GM12878 (cell line): ENCODE results near the gene DNMT1. TPM values are rescaled to one million over a fixed set of nuclear protein-coding genes. Genes with fewer than 3 reads are reported as not detected.

ENCODE experiments used
- ATAC-seq: fragments of 200-7000 bp; cut with Tn5 transposase; 3 replicates; pipeline ENCODE4 v1.9.1; 2020; ENCODE audit warnings: mild to moderate bottlenecking, moderate library complexity
- BruUV-seq: library from RNA; stranded (reverse); fragments of 400-500 nt; replicated peaks from 2 replicates; lab custom pipeline; 2021; lab: Mats Ljungman, UMichigan
- CTCF ChIA-PET: fragments of 300-600 bp; sonication (Branson Sonifier 250); formaldehyde crosslinking; extraction: SDS; loops from one replicate; lab custom pipeline; 2021; ENCODE audit warnings: inconsistent platforms; lab: Yijun Ruan, JAX
- POLR2A ChIA-PET: fragments of 350-600 bp; formaldehyde crosslinking; extraction: SDS; loops from one replicate; lab custom pipeline; 2021; ENCODE audit warnings: inconsistent platforms; lab: Charles Lee
- RAD21 ChIA-PET: fragments of 300-600 bp; sonication (Branson Sonifier 250); formaldehyde crosslinking; loops from one replicate; lab custom pipeline; 2023; ENCODE audit warnings: antibody characterized with exemption; ENCODE audit not compliant: unreplicated experiment; lab: Charles Lee
- SMC1A ChIA-PET: fragments of 300-600 bp; sonication (Branson Sonifier 250); formaldehyde crosslinking; loops from one replicate; lab custom pipeline; 2023; ENCODE audit not compliant: unreplicated experiment, uncharacterized antibody; lab: Charles Lee
- DNase-seq: peaks from one replicate; pipeline ENCODE4 v3.0.0-alpha.2; 2011; ENCODE audit warnings: low read depth, low spot score
- FAIRE-seq: peaks from 3 replicates; lab custom pipeline; 2011; peaks lifted over from hg19 to GRCh38; lab: Jason Lieb, UNC
- H2AFZ ChIP-seq: 2 replicates; pipeline ENCODE4 v1.6.0; 2011; ENCODE audit warnings: low read depth, low read length, control low read depth; ENCODE audit not compliant: control insufficient read depth
- H3K27ac ChIP-seq: 2 replicates; pipeline ENCODE4 v1.5.1; 2011; ENCODE audit warnings: control low read depth; ENCODE audit not compliant: control insufficient read depth, insufficient read depth
- H3K27me3 ChIP-seq, 2 experiments: replicated peaks in 1 of 2; 2 replicates each; pipeline versions ENCODE4 v1.6.0 to v1.6.1; 2011; ENCODE audit warnings: low read length in 1 of 2; ENCODE audit not compliant: control insufficient read depth in 2 of 2, insufficient read depth in 2 of 2
- H3K36me3 ChIP-seq, 2 experiments: 2 replicates each; pipeline ENCODE4 v1.5.1; 2011; ENCODE audit warnings: low read length in 1 of 2; ENCODE audit not compliant: control insufficient read depth in 2 of 2, insufficient read depth in 2 of 2
- H3K4me1 ChIP-seq: 2 replicates; pipeline ENCODE4 v1.6.1; 2011; ENCODE audit warnings: mild to moderate bottlenecking, low read length, moderate library complexity, mixed read lengths; ENCODE audit not compliant: control insufficient read depth, insufficient read depth
- H3K4me2 ChIP-seq: 2 replicates; pipeline ENCODE4 v1.6.0; 2011; ENCODE audit warnings: control low read depth; ENCODE audit not compliant: control insufficient read depth, insufficient read depth
- H3K4me3 ChIP-seq: fragments of 200-600 bp; sonication (generic); 2 replicates; pipeline ENCODE4 v1.5.1; 2016
- H3K79me2 ChIP-seq: 2 replicates; pipeline ENCODE4 v1.6.0; 2011; ENCODE audit warnings: low read length; ENCODE audit not compliant: control insufficient read depth, insufficient read depth
- H3K9ac ChIP-seq: 2 replicates; pipeline ENCODE4 v1.8.0; 2011; ENCODE audit warnings: low read length, control low read depth, mixed read lengths; ENCODE audit not compliant: control insufficient read depth, insufficient read depth
- H3K9me3 ChIP-seq: replicated peaks from 3 replicates; pipeline ENCODE4 v1.5.1; 2011; ENCODE audit warnings: mild to moderate bottlenecking, low read length; ENCODE audit not compliant: control insufficient read depth, insufficient read depth
- H4K20me1 ChIP-seq: 2 replicates; pipeline ENCODE4 v1.6.0; 2011; ENCODE audit not compliant: control insufficient read depth, insufficient read depth
- BCL11A ChIP-seq: IDR thresholded peaks from 2 replicates; pipeline ENCODE4 v1.6.1; 2011; ENCODE audit warnings: low read depth, low read length
- CHD1 ChIP-seq: IDR thresholded peaks from 2 replicates; pipeline ENCODE4 v1.6.1; 2012; ENCODE audit warnings: low read depth, low read length, improper control_type of control experiment
- GATAD2B ChIP-seq: fragments of 450-650 bp; conservative IDR thresholded peaks from 2 replicates; pipeline ENCODE4 v1.6.1; 2017; ENCODE audit warnings: low read depth, mild to moderate bottlenecking, moderate library complexity
- MTA2 ChIP-seq: fragments of 450-650 bp; IDR thresholded peaks from 2 replicates; pipeline ENCODE4 v1.6.1; 2016; ENCODE audit warnings: low read depth, mild to moderate bottlenecking, moderate library complexity
- NR2C2 ChIP-seq: IDR thresholded peaks from 2 replicates; pipeline ENCODE4 v1.6.1; 2011; ENCODE audit warnings: borderline replicate concordance, low read depth; ENCODE audit not compliant: control insufficient read depth, insufficient read length
- NRF1 ChIP-seq: conservative IDR thresholded peaks from 2 replicates; pipeline ENCODE4 v1.6.1; 2011; ENCODE audit warnings: mild to moderate bottlenecking, low read depth, low read length, improper control_type of control experiment
- PML ChIP-seq: IDR thresholded peaks from 2 replicates; pipeline ENCODE4 v1.6.1; 2012; ENCODE audit warnings: low read length, inconsistent platforms
- RAD51 ChIP-seq: fragments of 450-650 bp; IDR thresholded peaks from 2 replicates; pipeline ENCODE4 v1.6.1; 2016; ENCODE audit warnings: moderate library complexity, mild to moderate bottlenecking, inconsistent platforms
- RB1 ChIP-seq: fragments of 450-650 bp; formaldehyde crosslinking; IDR thresholded peaks from 2 replicates; pipeline ENCODE4 v1.6.1; 2017; ENCODE audit warnings: mild to moderate bottlenecking, borderline replicate concordance
- SPI1 ChIP-seq: IDR thresholded peaks from 2 replicates; pipeline ENCODE4 v1.6.1; 2011; ENCODE audit warnings: low read depth, mild to moderate bottlenecking, low read length, moderate library complexity, borderline replicate concordance; ENCODE audit not compliant: insufficient read depth
- YY1 ChIP-seq: IDR thresholded peaks from 2 replicates; pipeline ENCODE4 v1.6.1; 2011; ENCODE audit warnings: low read depth, mild to moderate bottlenecking, low read length
- ZNF24 ChIP-seq: fragments of 450-650 bp; IDR thresholded peaks from 2 replicates; pipeline ENCODE4 v1.6.1; 2017; ENCODE audit warnings: antibody characterized with exemption, mild to moderate bottlenecking
- WGBS: methylation state at CpG from one replicate; pipeline ENCODE4 v1.1.6; 2016; ENCODE audit warnings: low lambda C conversion rate; ENCODE audit not compliant: insufficient replicate concordance, insufficient coverage; ENCODE audit errors: missing lambda C conversion rate; 5-methylcytosine and 5-hydroxymethylcytosine counted together
- in situ Hi-C: fragments of 300-500 bp; cut with MboI; formaldehyde crosslinking; loops from 9 replicates; pipeline ENCODE4 v1.14.3; 2018; ENCODE audit warnings: mixed read lengths
- intact Hi-C: fragments of 100-400 bp; cut with micrococcal nuclease; formaldehyde crosslinking; loops from one replicate; pipeline ENCODE4 v1.14.2; 2022; ENCODE audit not compliant: unreplicated experiment
- polyA plus RNA-seq, 11 experiments: library from polyadenylated mRNA; depleted of rRNA in 4 of 11; unstranded in 6 of 11; stranded (reverse) in 5 of 11; fragments of >200 nt; fragmentation: Nextera tagmentation in 4 of 11; fragmentation: Illumina TruSeq in 1 of 11; extraction: Ambion mirVana in 4 of 11; extraction: Trizol in 1 of 11; gene quantifications; 1 replicate in 1 of 11; 2 replicates in 10 of 11; pipeline versions ENCODE4 v1.2.1 to v1.2.3, GENCODE V29; 2011 to 2016; ENCODE audit warnings: inconsistent platforms in 2 of 11, missing spikeins in 2 of 11, low read depth in 1 of 11
- total RNA-seq, 4 experiments: library from RNA; depleted of rRNA in 3 of 4; stranded (reverse); fragments of >200 nt in 3 of 4; fragmentation: Illumina TruSeq in 1 of 4; extraction: Trizol in 1 of 4; gene quantifications; 2 replicates each; pipeline versions ENCODE4 v1.2.1 to v1.2.3, GENCODE V29; 2013 to 2021
- TF ChIP-seq, protein P1 (sequence below): fragments of 450-650 bp; IDR thresholded peaks from 2 replicates; pipeline ENCODE4 v1.6.1; 2014; ENCODE audit warnings: mild to moderate bottlenecking
- TF ChIP-seq, protein P2 (sequence below), 3 experiments: IDR thresholded peaks in 2 of 3; conservative IDR thresholded peaks in 1 of 3; 2 replicates each; pipeline ENCODE4 v1.5.1; 2011; ENCODE audit warnings: low read depth in 3 of 3, low read length in 3 of 3, mild to moderate bottlenecking in 3 of 3, control low read depth in 2 of 3, moderate library complexity in 2 of 3, inconsistent platforms in 1 of 3, mixed read lengths in 1 of 3; ENCODE audit not compliant: control insufficient read depth in 2 of 3, insufficient read depth in 1 of 3; ENCODE audit errors: extremely low read depth in 1 of 3
- TF ChIP-seq, protein P3 (sequence below): IDR thresholded peaks from 2 replicates; pipeline ENCODE4 v1.6.1; 2011; ENCODE audit warnings: low read depth, mild to moderate bottlenecking, low read length, moderate library complexity, borderline replicate concordance; ENCODE audit errors: extremely low read depth
- TF ChIP-seq, protein P4 (sequence below): fragments of 450-650 bp; formaldehyde crosslinking; IDR thresholded peaks from 2 replicates; pipeline ENCODE4 v1.5.0; 2022; ENCODE audit warnings: mild to moderate bottlenecking, missing genetic modification characterization

The DNMT1 gene
- total and polyA plus RNA-seq, 10 of the 15 experiments (the other 5 are each of a cell fraction or from before 2014, with no cell fraction given), result 70.0 to 290 (median 133) TPM

DNA sequence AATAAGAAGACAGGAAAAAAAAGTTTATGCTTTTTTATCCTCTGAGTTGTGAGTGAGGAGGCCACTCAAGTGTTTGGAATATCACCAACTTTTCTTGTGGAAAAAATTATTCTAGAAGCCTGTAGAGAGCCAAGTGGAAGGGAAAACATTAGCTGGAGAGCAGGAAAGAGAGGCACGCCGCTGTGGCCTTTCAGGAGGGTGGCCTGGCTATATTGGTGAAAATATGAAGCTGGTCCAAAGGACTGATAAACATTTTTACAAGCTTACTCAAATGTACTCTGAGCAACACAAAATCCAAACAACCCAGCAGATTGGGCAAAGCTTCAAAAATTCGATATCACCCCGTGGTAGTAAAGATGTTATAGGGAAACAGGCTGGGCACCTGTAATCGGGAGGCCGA is 72.7 kb downstream of the DNMT1 start:
- H4K20me1 ChIP-seq, result no peaks in the 10 kb centered on the region
- in situ Hi-C loops, result no loop called here
- H3K79me2 ChIP-seq, result peaks cover 17% of the 10 kb centered on the region
- no peak for ATAC-seq
- intact Hi-C loops, result loop anchor here (5.0 kb wide), 1 partner anchor 130 kb away; the partner anchor contains the start of gene MRPL4
- H3K9me3 ChIP-seq, result no peaks in the 10 kb centered on the region
- H3K4me1 ChIP-seq, result 0 out of 2 replicates have a peak, but pooled peaks cover 2% of the 10 kb centered on the region
- ChIA-PET SMC1A (interaction anchor here (1.7 kb wide), 1 partner anchor 24 kb away, joined by 3 read pairs; no protein-coding TSS in a partner anchor), CTCF (interaction anchor here (1.0 kb wide), 1 partner anchor 128 kb away, joined by 5 read pairs; no protein-coding TSS in a partner anchor), POLR2A (interaction anchor here (0.8 kb wide), 1 partner anchor 21 kb away, joined by 6 read pairs; no protein-coding TSS in a partner anchor), RAD21 (interaction anchor here (1.7 kb wide), 1 partner anchor 128 kb away, joined by 6 read pairs; no protein-coding TSS in a partner anchor)
- H2AFZ ChIP-seq, result no peak overlapping the region
- H3K27ac ChIP-seq, result no peak overlapping the region
- no peak overlapping the region for H3K4me2 ChIP-seq
- 82% methylated on average over 6 of the region's 6 CpGs for WGBS
- BruUV-seq, result no TSS peak
- H3K9ac ChIP-seq, result no peak overlapping the region
- peaks cover 3 to 4% of the 10 kb centered on the region in 2 experiments for H3K36me3 ChIP-seq
- FAIRE-seq, result no peak
- no peaks in the 10 kb centered on the region for H3K27me3 ChIP-seq
- no peak for DNase-seq
- no peak overlapping the region for H3K4me3 ChIP-seq
- TF ChIP-seq, protein P1, sequence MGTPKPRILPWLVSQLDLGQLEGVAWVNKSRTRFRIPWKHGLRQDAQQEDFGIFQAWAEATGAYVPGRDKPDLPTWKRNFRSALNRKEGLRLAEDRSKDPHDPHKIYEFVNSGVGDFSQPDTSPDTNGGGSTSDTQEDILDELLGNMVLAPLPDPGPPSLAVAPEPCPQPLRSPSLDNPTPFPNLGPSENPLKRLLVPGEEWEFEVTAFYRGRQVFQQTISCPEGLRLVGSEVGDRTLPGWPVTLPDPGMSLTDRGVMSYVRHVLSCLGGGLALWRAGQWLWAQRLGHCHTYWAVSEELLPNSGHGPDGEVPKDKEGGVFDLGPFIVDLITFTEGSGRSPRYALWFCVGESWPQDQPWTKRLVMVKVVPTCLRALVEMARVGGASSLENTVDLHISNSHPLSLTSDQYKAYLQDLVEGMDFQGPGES, result no peak
- no peak for TF ChIP-seq RB1
- TF ChIP-seq, protein P2, sequence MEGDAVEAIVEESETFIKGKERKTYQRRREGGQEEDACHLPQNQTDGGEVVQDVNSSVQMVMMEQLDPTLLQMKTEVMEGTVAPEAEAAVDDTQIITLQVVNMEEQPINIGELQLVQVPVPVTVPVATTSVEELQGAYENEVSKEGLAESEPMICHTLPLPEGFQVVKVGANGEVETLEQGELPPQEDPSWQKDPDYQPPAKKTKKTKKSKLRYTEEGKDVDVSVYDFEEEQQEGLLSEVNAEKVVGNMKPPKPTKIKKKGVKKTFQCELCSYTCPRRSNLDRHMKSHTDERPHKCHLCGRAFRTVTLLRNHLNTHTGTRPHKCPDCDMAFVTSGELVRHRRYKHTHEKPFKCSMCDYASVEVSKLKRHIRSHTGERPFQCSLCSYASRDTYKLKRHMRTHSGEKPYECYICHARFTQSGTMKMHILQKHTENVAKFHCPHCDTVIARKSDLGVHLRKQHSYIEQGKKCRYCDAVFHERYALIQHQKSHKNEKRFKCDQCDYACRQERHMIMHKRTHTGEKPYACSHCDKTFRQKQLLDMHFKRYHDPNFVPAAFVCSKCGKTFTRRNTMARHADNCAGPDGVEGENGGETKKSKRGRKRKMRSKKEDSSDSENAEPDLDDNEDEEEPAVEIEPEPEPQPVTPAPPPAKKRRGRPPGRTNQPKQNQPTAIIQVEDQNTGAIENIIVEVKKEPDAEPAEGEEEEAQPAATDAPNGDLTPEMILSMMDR (IDR thresholded peaks at IDR 0.05 in 2 of 3, conservative IDR thresholded peaks at IDR 0.05 in 1 of 3; ENCODE audit: control insufficient read depth in 2 of 3, extremely low read depth in 1 of 3, insufficient read depth in 1 of 3, low read depth in 3 of 3, low read length in 3 of 3), result no peak
- TF ChIP-seq MTA2, result no peak
- no peak for TF ChIP-seq ZNF24
- TF ChIP-seq NRF1, result no peak
- TF ChIP-seq CHD1, result no peak
- TF ChIP-seq GATAD2B, result no peak
- no peak for TF ChIP-seq SPI1
- TF ChIP-seq, protein P3, sequence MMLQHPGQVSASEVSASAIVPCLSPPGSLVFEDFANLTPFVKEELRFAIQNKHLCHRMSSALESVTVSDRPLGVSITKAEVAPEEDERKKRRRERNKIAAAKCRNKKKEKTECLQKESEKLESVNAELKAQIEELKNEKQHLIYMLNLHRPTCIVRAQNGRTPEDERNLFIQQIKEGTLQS, result no peak
- TF ChIP-seq, protein P4, sequence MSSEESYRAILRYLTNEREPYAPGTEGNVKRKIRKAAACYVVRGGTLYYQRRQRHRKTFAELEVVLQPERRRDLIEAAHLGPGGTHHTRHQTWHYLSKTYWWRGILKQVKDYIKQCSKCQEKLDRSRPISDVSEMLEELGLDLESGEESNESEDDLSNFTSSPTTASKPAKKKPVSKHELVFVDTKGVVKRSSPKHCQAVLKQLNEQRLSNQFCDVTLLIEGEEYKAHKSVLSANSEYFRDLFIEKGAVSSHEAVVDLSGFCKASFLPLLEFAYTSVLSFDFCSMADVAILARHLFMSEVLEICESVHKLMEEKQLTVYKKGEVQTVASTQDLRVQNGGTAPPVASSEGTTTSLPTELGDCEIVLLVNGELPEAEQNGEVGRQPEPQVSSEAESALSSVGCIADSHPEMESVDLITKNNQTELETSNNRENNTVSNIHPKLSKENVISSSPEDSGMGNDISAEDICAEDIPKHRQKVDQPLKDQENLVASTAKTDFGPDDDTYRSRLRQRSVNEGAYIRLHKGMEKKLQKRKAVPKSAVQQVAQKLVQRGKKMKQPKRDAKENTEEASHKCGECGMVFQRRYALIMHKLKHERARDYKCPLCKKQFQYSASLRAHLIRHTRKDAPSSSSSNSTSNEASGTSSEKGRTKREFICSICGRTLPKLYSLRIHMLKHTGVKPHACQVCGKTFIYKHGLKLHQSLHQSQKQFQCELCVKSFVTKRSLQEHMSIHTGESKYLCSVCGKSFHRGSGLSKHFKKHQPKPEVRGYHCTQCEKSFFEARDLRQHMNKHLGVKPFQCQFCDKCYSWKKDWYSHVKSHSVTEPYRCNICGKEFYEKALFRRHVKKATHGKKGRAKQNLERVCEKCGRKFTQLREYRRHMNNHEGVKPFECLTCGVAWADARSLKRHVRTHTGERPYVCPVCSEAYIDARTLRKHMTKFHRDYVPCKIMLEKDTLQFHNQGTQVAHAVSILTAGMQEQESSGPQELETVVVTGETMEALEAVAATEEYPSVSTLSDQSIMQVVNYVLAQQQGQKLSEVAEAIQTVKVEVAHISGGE (CRISPR knock-in tag), result no peak
- no peak for TF ChIP-seq YY1
- TF ChIP-seq BCL11A, result no peak
- no peak for TF ChIP-seq NR2C2
- no peak for TF ChIP-seq RAD51
- no peak for TF ChIP-seq PML
